GM12892 (cell line): Measurements from ENCODE around the gene PLCG2.

Experiments used
- POLR2A ChIP-seq: IDR thresholded peaks from 2 replicates; pipeline ENCODE4 v1.6.1; 2011; ENCODE audit warnings: low read depth, low read length, control low read depth
- POLR2AphosphoS5 ChIP-seq: IDR thresholded peaks from 2 replicates; pipeline ENCODE4 v1.6.1; 2011; ENCODE audit warnings: low read depth, low read length, control low read depth

DNA sequence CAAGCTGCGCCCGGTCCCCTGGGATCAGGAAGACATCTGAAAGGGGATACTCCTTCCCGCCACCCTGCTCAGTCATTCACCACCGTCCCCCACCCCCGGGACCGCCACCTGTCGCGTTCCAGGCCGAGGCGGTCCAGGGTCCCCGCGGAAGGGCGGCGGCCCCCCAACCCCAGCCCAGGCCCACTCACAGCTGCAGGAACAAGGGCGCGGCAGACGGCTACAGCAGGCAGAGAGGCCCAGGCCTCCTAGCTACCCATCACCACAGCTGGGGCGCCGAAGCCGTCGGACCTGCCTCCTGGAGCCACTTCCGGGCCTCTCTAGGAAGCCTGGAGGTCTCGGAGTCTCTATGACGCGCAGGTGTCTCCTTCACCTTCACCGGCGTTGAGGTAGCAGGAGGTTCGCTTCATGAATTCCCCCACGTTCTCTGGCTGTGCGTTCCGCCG lies 232.1 kb downstream of the PLCG2 start, which contains the start of gene SDR42E1:
- TF ChIP-seq POLR2A, result peak; percentile 69; the same call in 1 of the 2 replicates
- no peak for TF ChIP-seq POLR2AphosphoS5
